NCI-H2171 (cell line): Measurements from ENCODE around the gene PICALM.
"Not testable (repeated sequence)": the region's sequence is repeated elsewhere in the genome, so short reads cannot be mapped to it uniquely, and the experiment has no call there.

ENCODE experiments used
- DNase-seq: peaks from one replicate; lab custom pipeline; 2025; lab: John Stamatoyannopoulos, UW

Gene PICALM

DNA sequence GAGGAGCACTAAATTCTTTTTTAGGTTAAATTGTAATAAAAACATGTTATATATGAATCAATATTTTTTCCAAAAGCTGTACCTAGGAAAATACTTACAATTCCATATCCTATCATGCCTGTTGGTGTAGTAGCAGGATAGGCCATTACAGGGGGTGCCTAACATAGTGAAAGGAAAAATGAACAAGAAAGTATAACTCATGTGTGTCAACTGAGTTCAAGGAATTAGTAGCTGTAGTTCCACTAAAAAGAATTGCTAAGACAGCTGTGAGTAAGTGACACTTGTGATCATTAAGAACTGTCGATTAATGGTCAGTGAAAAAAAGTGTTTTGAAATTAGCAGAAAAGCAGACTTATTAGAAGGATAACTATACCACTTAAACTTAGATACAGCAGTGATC, 92.4 kb downstream of the PICALM start:
- no peak for DNase-seq

DNA sequence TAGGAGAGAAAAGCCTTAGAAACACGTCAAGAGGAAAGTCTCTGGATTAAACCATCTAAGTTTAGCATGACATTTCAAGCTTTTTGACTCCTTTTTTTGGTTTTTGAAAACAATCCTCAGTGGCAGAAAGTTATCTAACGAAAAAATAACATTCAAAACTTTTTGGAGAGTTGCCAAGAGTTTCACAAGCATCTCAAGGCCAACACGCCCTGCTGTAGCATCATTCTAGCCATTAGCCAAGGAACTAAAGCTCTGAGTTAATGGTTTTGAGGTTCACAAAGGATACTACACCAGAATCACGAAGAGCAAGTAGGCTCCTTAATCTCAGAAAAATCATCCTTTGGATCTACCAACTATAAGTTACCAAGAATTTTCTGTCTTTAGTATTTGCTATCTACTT, 94.8 kb downstream of the PICALM start:
- DNase-seq = no peak

DNA sequence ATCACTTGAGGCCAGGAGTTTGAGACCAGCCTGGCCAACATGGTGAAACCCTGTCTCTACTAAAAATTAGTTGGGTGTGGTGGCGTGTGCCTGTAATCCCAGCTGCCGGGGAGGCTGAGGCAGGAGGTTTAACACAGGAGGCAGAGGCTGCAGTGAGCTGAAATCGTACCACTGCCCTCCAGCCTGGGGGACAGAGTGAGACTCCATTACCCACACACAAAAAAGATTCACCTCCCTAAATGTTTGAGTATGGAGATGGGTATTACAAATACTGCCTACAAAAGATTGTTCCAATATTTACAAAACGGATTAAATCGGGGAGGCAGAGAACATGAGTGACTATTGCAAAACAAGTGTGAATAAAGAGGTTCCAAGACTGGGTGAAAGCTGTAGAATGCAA, 98.3 kb downstream of the PICALM start:
- DNase-seq = no peak

DNA sequence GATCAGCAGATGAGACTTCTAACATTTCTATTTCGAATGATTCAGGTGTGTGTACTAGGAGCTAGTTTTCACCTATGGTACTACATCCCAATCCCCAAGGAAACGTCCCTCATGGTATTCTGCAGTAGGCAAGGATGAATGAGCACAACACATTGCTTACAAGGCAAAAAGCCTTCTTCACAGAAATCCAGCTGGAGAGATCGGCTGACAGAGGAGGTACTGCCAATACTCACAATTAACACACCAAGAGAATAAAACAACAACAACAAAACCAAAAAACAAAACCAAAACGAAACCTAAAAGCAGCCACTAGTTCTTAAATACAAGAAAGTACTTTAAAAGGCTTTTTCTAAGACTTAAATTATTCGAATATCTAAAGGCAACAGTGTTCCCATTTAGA, 101.4 kb downstream of the PICALM start:
- DNase-seq = no peak

DNA sequence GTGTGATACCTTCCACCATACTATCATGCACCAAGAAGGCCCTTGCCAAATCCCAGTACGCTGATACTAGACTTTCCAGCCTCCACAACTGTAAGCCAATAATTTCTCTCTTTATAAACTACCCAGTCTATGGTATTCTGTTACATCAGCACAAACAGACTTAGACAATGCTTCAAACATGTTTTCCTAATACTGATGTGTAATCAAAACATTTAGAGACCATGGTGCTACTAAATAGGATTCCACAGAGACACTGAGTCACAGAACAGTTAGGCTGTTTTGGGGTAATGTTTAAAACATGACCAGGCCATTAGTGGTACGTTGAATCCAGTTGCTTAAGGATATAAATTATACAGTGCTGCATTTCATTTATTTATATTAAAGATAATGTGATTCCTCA, 103.7 kb downstream of the PICALM start:
- no peak for DNase-seq

DNA sequence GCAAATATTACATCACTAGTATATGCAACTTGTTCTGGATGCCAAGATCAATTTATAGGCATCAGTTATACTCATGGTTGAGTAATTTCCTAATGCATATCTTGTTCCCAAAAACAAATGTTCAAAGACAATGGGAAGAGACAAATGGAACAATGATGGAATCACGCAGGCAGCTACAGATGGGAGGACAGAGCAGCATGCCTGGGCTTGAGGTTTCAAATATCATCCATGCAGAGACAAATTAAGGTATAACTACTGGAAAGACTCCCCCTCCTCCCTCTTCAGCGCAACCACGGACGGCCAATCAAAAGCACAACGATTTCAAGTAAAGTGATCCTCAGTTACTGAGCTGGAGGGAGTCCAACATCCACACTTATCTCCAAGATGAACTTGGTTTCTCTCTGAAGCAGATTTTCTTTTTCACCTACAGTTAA, 106.9 kb downstream of the PICALM start:
- DNase-seq = peak; percentile 100

DNA sequence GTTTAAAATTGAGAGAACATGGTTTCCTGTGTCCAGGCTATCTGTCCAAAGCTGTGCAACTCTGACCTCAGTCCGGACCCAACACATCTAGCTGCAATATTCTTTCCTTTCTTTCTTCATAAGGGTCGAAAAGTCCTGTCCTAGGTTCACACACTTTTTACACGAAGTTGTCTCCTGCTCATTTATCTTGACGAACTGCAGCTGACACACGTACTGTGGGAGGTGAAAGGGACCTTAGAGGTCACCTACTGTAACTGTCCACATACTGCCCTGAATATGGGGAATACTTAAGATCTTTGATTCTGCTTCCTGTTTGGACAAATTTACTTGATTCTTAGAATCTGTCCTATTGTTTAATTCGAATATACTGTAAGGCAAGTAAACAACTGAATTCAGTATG, 107.8 kb downstream of the PICALM start:
- no peak for DNase-seq

DNA sequence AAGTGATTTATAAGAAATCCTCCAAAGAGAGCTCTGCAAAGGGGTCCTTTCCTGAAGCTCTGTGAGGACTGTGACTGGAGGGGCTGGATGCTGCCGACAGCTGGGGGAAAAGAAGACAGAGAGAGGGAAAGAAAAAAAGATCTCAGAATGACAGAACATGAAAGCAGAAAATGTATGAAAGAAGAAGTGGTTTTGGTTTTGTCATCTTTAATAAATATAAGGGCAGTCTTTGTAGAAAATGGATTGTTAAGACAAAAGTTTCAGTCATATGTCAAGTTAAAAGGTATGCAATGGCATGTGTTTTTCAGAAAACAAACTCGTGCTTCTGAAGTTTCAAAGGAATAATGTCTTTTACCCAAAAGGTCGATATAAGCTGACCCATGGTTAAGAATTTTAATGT, 108.2 kb downstream of the PICALM start:
- DNase-seq = no peak

DNA sequence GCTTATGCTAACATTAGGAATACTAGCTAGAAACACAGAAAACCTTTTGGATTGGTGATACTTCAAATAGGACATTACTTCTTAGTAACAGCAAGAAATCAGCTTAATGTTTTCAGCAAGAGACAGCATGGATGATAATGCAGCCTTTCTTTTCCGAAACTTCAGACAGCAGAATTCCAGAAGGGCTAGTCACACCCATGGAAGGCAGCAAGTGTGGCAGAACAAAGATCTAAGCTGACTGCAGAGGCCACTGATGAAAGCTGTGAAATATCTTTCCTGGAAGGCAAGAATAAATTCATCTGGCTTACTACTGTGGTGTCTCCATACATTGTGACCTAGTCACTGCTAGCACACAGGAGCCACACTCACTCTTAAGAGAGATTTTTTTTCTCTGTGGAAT, 113.4 kb downstream of the PICALM start:
- no peak for DNase-seq

DNA sequence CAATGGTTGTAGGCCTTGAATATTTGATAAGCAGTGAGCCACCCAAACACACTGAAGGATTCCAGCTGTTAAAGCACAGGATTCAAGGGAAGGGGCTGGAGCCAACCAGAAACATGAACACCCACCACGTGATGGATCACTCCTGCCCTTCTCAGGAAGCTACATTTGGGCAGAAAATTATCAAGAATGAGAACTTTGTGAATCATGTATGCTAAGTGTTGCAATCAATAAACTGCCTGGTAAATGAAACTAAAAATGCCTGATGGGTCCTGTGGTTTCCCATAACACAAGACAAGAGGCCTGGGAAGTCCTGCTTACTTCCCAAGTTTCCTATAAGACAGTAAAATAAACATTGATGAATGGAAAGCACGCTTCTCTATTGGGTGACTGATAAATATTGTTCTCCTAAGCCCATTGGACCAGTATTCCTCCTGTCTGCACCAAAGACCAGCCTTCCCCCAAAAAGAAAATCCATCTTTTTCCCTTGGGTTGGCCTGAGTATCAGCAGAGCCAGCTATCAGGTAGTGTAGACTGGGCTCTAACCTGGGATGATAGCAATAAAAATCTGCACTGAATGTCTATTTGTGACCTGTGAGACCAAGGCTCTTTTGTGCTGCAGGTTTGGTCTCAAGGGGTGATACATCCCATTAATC, 115.3 kb downstream of the PICALM start:
- no peak for DNase-seq

DNA sequence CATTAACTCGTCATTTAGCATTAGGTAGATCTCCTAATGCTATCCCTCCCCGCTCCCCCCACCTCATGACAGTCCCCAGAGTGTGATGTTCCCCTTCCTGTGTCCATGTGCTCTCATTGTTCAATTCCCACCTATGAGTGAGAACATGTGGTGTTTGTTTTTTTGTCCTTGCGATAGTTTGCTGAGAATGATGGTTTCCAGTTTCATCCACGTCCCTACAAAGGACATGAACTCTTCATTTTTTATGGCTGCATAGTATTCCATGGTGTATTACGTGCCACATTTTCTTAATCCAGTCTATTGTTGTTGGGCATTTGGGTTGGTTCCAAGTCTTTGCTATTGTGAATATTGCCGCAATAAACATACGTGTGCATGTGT, 116.8 kb downstream of the PICALM start:
- DNase-seq = not testable (repeated sequence)

DNA sequence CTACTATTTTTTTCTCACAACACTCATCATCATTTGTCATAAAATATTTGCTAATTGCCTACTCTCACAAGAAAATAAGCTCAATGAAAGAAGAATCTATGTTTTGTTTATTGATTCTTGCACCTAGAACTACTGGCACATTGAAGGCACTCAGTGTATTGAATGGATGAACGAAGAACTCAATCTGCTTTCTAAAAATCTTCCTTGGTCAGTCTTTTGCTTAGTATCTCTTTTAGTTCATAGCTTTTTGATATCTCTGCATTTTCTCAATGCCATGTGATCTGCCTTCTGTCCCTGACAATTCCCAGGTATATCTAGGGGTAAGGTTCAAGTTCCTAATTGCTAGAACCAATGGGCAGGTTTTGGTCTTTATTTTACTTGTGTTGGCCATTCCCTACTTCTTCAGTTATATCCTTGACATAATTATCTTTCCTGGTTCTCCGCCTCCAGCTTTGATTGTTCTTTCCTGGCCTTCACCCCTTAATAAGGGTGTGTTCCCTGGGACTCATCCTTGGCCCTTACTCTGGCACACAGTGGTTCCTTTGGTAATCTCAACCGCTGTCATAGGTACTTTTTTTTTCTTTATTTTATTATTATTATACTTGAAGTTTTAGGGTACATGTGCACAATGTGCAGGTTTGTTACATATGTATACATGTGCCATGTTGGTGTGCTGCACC, 117.3 kb downstream of the PICALM start:
- DNase-seq = no peak

DNA sequence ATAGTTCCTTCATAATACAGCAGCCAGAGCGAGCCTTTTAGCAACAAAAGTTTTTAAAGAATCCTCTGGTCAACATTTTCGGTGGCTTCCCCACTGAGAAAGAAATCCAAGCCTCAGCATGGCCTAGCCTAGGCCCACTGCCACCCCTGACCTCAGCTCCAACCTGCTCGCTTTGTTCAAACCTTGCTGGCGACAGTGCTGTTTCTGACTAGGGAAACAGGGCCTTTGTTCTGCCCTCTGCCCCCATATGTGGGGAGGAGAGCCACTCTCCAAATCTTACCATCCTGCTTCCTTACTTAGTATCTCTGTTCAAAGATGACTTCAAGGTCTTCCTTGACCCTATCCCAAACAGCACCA, 117.9 kb downstream of the PICALM start:
- no peak for DNase-seq

DNA sequence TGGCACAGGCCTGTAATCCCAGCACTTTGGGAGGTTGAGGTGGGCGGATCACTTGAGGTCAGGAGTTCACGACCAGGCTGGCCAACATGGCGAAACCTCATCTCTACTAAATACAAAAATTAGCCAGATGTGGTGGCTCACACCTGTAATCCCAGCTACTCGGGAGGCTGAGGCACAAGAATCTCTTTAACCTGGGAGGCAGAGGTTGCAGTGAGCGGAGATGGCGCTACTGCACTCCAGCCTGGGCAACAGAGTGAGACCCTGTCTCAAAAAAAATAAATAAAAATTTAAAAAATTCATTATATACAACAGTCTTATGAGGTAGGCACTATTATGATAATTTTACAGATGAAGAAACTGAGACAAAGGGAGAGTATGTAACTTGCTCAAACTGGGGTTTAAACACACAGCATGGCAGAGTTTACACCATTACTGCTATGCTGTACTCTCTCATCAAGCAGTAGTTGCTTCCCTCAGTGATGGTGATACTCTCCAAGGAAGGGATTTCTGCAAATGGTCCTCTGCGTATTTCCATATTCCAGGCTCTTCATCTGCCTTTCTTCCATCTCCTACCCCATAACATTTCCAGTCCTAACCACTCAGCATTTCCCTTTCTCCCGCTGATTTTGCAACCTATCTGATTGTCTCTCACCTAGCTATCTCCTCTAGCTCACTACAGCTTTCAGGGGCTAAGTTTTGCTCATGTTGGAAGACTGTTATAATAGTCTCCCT, 118.4 kb downstream of the PICALM start:
- DNase-seq = no peak

DNA sequence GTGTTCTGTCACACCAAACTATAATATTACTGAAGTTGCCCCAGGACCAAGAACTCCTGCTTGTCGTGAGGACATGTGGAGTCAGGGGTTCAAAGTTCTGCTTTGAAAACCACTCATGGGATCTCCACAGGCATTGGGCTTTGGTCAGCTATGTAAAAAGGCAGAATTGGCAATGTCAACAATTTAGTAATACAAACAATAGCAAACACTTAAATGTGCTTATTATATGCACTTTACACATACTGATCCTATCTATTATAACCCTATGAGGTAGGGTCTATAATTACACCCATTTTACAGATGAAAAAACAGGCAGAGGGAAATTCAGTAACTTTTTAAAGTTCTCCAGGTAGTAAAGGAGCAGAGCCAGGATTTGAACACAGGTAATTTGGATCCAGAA, 119.1 kb downstream of the PICALM start:
- no peak for DNase-seq

DNA sequence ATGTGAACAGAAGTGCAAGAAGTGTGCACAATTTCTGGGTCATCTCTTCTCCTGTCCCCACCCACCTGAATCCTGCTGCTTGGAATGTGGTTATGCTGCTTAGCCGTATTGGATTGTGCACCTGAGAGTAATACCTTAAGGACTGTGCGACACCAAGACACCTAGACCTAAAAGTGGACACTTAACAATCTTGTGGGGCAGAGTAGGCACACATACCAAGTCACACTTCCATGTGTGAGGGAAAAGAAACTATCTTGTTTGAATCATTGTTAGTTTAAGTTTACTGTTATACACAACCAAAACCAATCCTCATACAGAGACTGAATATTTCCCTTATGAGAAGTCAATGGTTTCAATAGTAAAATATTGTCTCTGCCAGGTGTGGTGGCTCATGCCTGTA, 120.0 kb downstream of the PICALM start:
- DNase-seq = no peak

DNA sequence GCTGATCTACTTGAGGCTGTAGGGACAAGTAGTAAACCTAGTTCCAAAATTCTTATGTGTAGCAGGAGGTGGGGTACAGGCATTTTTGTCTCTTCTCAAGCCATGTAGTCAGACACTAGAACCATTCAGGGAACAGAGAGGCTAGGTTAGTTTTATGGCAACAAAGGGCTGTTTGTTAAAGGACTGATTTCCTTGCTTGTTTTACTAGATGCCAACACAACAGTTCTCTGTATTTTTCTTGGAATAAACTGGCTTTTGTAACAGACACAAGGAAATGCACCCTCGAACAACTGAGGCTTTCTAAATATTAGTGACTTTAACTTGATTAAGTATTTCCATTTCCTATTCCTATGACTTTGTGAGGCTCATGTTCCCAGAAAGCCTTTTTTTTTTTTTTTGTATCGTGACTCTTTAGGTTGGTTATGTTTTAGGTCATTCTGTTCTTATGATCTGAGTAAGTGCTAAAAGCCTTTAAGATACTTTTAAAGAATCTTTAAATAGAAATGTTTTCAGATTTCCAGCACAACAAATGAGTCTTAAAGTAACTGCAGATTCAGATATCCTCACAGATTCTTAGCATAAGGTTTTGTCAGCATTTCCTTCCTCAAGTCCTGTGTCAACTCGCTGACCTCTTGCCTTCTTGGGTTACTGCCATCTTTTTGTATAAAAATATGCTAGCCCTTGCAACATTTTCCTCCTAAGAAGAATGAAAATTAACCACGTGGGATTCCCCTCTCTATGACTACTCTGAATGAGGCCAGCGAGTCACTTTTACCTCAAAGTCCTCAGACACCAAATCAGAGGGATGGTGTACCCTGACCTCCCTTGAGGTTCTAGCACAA, 121.2 kb downstream of the PICALM start:
- DNase-seq = no peak

DNA sequence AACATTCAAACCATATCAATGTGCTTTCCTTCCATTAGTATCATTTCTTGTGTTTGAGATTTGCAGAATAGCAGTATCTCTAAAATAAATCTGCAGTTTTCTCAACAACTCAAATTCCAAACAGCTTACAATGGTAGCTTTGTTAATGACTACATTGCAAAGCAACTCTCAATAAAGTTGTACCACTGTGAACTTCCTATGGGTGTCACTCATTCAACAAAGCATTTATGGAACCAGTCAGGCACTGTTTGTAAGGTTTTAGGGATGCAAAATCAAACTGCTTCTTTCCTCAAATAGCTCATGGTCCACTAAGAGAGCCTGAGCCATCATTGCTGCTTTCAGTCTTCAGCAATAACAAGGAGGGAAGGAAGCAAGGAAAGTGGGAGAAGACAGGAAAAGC, 122.7 kb downstream of the PICALM start:
- DNase-seq = no peak

DNA sequence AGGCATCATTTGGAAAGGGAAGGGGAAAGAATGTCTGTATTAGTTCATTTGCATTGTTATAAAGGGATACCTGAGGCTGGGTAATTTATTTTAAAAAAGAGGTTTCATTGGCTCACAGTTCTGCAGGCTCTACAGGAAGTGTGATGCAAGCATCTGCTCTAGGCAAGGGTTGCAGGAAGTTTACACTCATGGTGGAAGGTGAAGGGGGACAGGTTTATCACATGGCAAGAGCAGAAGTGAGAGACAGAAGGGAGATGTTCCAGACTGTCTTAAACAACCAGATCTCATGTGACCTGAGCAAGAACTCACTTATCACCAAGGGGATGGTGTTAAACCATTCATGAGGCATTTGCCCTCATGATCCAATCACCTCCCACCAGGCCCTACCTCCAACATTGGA, 123.1 kb downstream of the PICALM start:
- DNase-seq = no peak

DNA sequence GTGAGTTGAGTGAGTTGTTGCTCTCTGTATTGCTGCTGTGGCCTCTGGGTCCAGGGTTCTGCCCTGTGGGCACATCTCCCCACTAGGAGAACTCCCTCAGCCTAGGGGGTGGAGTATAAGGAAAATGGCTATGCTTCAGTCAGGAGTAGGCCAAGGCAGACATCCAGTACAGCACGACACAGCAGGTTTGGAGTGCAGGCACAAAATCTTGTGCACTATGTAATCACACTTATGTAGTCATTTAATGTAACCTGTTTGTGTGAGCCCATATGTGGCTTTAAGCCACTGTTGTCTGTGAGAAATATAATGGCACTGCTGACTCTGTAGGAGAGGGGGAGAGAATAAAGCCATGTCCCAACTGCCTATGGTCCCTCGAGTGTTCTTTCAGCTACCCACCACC, 123.6 kb downstream of the PICALM start:
- no peak for DNase-seq

DNA sequence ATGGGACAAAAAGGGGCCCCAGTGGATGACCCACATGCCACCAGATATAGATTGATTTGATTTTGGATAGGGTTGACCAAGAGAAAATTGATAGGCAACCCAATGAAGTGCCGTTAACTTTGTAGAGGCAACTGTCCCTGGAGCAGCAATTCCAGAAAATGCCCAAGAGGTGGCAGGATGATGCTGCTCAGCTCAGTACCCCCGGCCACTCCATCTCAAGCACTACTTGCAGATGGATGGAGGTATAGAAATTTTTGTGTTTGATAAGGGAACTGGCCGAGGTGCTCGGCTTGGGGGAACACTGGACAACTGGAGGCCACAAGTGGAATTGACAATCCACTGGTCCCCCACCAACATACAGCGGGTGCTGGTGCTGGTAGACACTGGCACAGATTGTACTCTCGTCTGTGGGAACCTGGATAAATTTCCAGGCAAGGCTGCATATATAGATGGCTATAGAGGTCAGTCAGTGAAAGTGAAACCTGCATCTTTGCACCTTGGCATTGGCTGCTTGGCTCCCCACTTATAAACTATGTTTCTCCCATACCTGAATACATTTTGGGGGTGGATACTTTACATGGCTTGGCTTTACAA, 127.4 kb downstream of the PICALM start:
- peak; percentile 71 for DNase-seq
